Measurements from ENCODE around the gene FASLG. TPM values are rescaled to one million over a fixed set of nuclear protein-coding genes. Genes with fewer than 3 reads are reported as not detected.
"Not testable (repeated sequence)": the region's sequence is repeated elsewhere in the genome, so short reads cannot be mapped to it uniquely, and the experiment has no call there.

The FASLG gene
- total RNA-seq, 1 experiment from 2014 or later = not detected

GRCh38 chr1:172686143-172686542 lies 27.2 kb downstream of the FASLG start:
- TF ChIP-seq NFYB (CRISPR knock-in tag; conservative IDR thresholded peaks at IDR 0.05; ENCODE audit: low read depth) (no peak), ZNF121 (CRISPR knock-in tag; IDR thresholded peaks at IDR 0.05) (no peak), FOXP1 (CRISPR knock-in tag; IDR thresholded peaks at IDR 0.05; ENCODE audit: borderline replicate concordance) (no peak), TEAD4 (CRISPR knock-in tag; IDR thresholded peaks at IDR 0.05) (no peak)
- H3K4me3 Mint-ChIP-seq = no peak overlapping the region
- no peak overlapping the region for H3K27ac Mint-ChIP-seq
- peaks cover 12% of the 10 kb centered on the region for H3K4me1 Mint-ChIP-seq
- H3K27me3 Mint-ChIP-seq (ENCODE audit: low read depth) = no peaks in the 10 kb centered on the region
- CTCF ChIA-PET = no interaction called here
- peaks cover 7% of the 10 kb centered on the region for H3K9me3 Mint-ChIP-seq
- DNase-seq (ENCODE audit: low spot score) (no peak), ATAC-seq (no peak)
- no peaks in the 10 kb centered on the region for H3K36me3 Mint-ChIP-seq
- POLR2A ChIA-PET = interaction anchor here (0.7 kb wide), 1 partner anchor 202 kb away, joined by 4 read pairs; no protein-coding TSS in a partner anchor

GRCh38 chr1:172688428-172689085 lies 29.7 kb downstream of the FASLG start:
- H3K27me3 Mint-ChIP-seq (ENCODE audit: low read depth); H3K9me3 Mint-ChIP-seq; H3K4me3 Mint-ChIP-seq; H3K36me3 Mint-ChIP-seq; H3K4me1 Mint-ChIP-seq; H3K27ac Mint-ChIP-seq; POLR2A ChIA-PET; DNase-seq (ENCODE audit: low spot score); ATAC-seq; CTCF ChIA-PET: not testable (repeated sequence)

- DNase-seq (ENCODE audit: low spot score); H3K27me3 Mint-ChIP-seq (ENCODE audit: low read depth); H3K4me1 Mint-ChIP-seq; H3K9me3 Mint-ChIP-seq; H3K36me3 Mint-ChIP-seq; H3K27ac Mint-ChIP-seq; POLR2A ChIA-PET; ATAC-seq; H3K4me3 Mint-ChIP-seq: not testable (repeated sequence)
- CTCF ChIA-PET = interaction anchor here (0.5 kb wide), 1 partner anchor 41 kb away, joined by 5 read pairs; no protein-coding TSS in a partner anchor
These were observed 32.0 kb downstream of the FASLG start for GRCh38 chr1:172690925-172691324.

- CTCF ChIA-PET = no interaction called here
These were observed 38.7 kb downstream of the FASLG start for GRCh38 chr1:172697534-172698002.

More at GRCh38 chr1:172697534-172698002, 38.7 kb downstream of the FASLG start:
- Mint-ChIP-seq H3K27ac (no peak overlapping the region), H3K36me3 (no peaks in the 10 kb centered on the region), H3K4me1 (0 out of 2 replicates have a peak, but pooled peaks cover 3% of the 10 kb centered on the region), H3K4me3 (no peak overlapping the region), H3K9me3 (no peaks in the 10 kb centered on the region), H3K27me3 (ENCODE audit: low read depth) (no peaks in the 10 kb centered on the region)
- no peak for TF ChIP-seq ATF2 (CRISPR knock-in tag; IDR thresholded peaks at IDR 0.05; ENCODE audit: borderline replicate concordance, low read depth)
- TF ChIP-seq ATF1 (CRISPR knock-in tag; IDR thresholded peaks at IDR 0.05) = no peak
- no peak for TF ChIP-seq MXD4 (CRISPR knock-in tag; IDR thresholded peaks at IDR 0.05; ENCODE audit: borderline replicate concordance)
- TF ChIP-seq IRF2 (CRISPR knock-in tag; IDR thresholded peaks at IDR 0.05; ENCODE audit: borderline replicate concordance, low read depth) = no peak
- no peak for TF ChIP-seq ZNF317 (CRISPR knock-in tag; IDR thresholded peaks at IDR 0.05; ENCODE audit: borderline replicate concordance, low read depth)
- TF ChIP-seq GRHL2 (CRISPR knock-in tag; IDR thresholded peaks at IDR 0.05; ENCODE audit: insufficient replicate concordance, severe bottlenecking) = no peak
- TF ChIP-seq MLX (CRISPR knock-in tag; IDR thresholded peaks at IDR 0.05) = no peak
- TF ChIP-seq MAX (CRISPR knock-in tag; IDR thresholded peaks at IDR 0.05) = no peak
- TF ChIP-seq TCF7 (CRISPR knock-in tag; IDR thresholded peaks at IDR 0.05; ENCODE audit: low read depth) = no peak
- TF ChIP-seq NFATC4 (CRISPR knock-in tag; IDR thresholded peaks at IDR 0.05) = no peak
- TF ChIP-seq ZNF532 (CRISPR knock-in tag; IDR thresholded peaks at IDR 0.05; ENCODE audit: borderline replicate concordance) = no peak
- ATAC-seq (no peak), DNase-seq (ENCODE audit: low spot score) (no peak)
- POLR2A ChIA-PET = no interaction called here

Data from WTC11 (cell line).